GM19043 (cell line): ENCODE results near the gene MLEC.

Experiments
- ATAC-seq: cut with Tn5 transposase; IDR thresholded peaks from one replicate; pipeline ENCODE4 v1.9.1; 2021; ENCODE audit warnings: low read depth; ENCODE audit not compliant: unreplicated experiment

The MLEC gene

GRCh38 chr12:120686690-120687577, at the start of gene MLEC:
Gene MLEC, plus strand, starts transcription at chr12:120687149. Its CDS starts 148 bp downstream, at chr12:120687297.
- ATAC-seq = peak; percentile 62

- ATAC-seq = peak; percentile 55
Observed at GRCh38 chr12:120639771-120640721, 46.9 kb upstream of the MLEC start, which contains the start of gene CABP1. Gene CABP1, plus strand, starts transcription at chr12:120640626. Its CDS starts 60 bp downstream, at chr12:120640686.

- ATAC-seq = peak; percentile 44
Observed at GRCh38 chr12:120640861-120641833, 45.8 kb upstream of the MLEC start.

GRCh38 chr12:120642121-120642520, 44.8 kb upstream of the MLEC start:
- ATAC-seq = no peak

GRCh38 chr12:120642826-120643225, 44.1 kb upstream of the MLEC start:
- ATAC-seq = no peak

- no peak for ATAC-seq
Observed at GRCh38 chr12:120643574-120643973, 43.4 kb upstream of the MLEC start.

GRCh38 chr12:120646044-120646443, 40.9 kb upstream of the MLEC start:
- ATAC-seq = no peak

- no peak for ATAC-seq
Observed at GRCh38 chr12:120647375-120647755, 39.6 kb upstream of the MLEC start.

GRCh38 chr12:120649442-120650232, 37.3 kb upstream of the MLEC start:
- ATAC-seq = peak; percentile 10

- ATAC-seq = no peak
Observed at GRCh38 chr12:120650233-120650690, 36.7 kb upstream of the MLEC start.

- ATAC-seq = no peak
Observed at GRCh38 chr12:120651821-120652220, 35.1 kb upstream of the MLEC start.

- no peak for ATAC-seq
Observed at GRCh38 chr12:120652656-120653435, 34.1 kb upstream of the MLEC start.

GRCh38 chr12:120653611-120654010, 33.3 kb upstream of the MLEC start:
- no peak for ATAC-seq

- ATAC-seq = no peak
Observed at GRCh38 chr12:120654656-120655055, 32.3 kb upstream of the MLEC start.

- ATAC-seq = no peak
Observed at GRCh38 chr12:120656008-120656407, 30.9 kb upstream of the MLEC start.

GRCh38 chr12:120658286-120659150, 28.4 kb upstream of the MLEC start:
- ATAC-seq = no peak

GRCh38 chr12:120659151-120659525, 27.8 kb upstream of the MLEC start:
- no peak for ATAC-seq
